HG03571 (cell line): ENCODE data around the gene GPR183.

Experiments used
- ATAC-seq: cut with Tn5 transposase; IDR thresholded peaks from one replicate; pipeline ENCODE4 v1.9.1; 2021; ENCODE audit not compliant: unreplicated experiment

Gene GPR183

DNA sequence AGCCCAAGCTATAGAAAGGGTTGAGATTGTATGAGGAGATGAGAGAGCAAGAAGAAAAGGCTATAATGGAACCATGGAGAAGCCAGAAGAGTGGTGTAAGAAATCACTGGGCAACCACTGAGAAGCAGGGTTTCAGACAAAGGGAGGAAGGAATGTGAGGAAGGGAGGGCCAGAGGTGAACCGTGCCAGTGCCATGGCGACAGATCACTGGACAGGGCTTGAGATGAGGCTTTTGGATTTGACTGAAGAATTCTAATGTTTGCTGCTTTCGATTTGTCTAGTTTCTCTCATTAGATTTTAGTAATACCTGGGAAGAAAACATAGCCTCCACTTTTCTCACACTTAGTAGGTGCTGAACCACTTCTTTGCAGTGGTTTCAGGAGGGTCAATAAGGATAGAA is 6.3 kb upstream of the GPR183 start:
- no peak for ATAC-seq

DNA sequence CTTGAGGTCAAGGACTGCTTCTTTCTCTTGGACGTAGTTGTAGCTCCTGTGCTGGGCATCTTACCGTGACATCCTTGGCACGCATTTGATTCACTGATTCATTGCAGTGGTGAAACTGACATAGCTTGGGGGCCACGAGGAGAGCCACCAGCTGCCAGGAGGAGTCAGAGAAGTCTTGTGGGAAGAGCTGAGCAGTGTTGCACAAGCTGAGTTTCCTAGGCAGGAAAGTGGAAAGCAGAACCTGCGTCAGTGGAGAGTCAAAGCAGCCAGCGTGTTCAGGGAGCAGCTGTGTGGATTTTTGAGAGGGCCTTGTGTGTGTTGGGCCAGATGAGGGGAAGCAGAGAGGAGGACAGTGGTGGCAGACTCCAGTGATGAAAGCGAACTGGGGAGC is 5.3 kb upstream of the GPR183 start:
- ATAC-seq: no peak

- ATAC-seq: no peak
Observed at GRCh38 chr13:99311748-99312492, 4.7 kb upstream of the GPR183 start.

- ATAC-seq: no peak
Observed at GRCh38 chr13:99311137-99311536, 3.9 kb upstream of the GPR183 start.

DNA sequence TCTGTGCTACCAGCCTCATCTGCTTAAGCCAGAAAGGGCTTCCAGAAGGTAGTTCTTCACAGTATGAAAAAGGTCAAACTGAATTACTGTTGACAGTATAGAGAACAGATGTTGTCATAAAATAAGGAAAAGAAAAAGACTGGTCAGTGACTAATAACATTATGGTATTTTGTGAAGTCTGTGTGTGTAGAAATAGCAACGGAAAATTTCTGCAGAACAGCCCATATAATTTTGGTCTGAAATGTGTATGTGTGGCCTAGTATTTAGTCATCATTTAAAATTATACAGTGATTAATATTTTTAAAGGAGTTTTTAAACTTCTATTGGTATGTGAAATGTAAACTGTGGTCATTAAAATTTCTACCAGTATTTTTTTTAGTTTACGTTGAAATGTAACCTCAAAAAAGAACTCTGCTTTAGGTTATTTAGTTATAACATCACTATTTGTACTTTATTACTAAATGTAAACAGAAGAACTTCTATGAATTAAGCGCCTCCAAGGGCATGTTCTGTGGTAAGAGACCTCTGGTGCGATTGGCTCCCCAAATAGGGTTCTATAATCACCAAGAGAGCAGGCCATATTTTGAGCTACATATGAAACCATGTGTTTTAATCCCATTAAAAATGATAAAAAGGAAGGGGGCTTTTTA is 3.3 kb upstream of the GPR183 start:
- ATAC-seq: no peak

- no peak for ATAC-seq
Observed at GRCh38 chr13:99308471-99309087, 1.4 kb upstream of the GPR183 start.

GRCh38 chr13:99307648-99308339 is 595 bp upstream of the GPR183 start:
- peak; percentile 40 for ATAC-seq

- ATAC-seq: no peak
Observed at GRCh38 chr13:99305566-99305965, 1.6 kb downstream of the GPR183 start.

GRCh38 chr13:99305158-99305557 is 2.0 kb downstream of the GPR183 start:
- no peak for ATAC-seq

- no peak for ATAC-seq
Observed at GRCh38 chr13:99304541-99304940, 2.7 kb downstream of the GPR183 start.

GRCh38 chr13:99303863-99304521 is 3.2 kb downstream of the GPR183 start:
- ATAC-seq: no peak

- ATAC-seq: no peak
Observed at GRCh38 chr13:99302637-99303505, 4.3 kb downstream of the GPR183 start.

- no peak for ATAC-seq
Observed at GRCh38 chr13:99301913-99302636, 5.1 kb downstream of the GPR183 start.

GRCh38 chr13:99301056-99301838 is 6.0 kb downstream of the GPR183 start:
- no peak for ATAC-seq

- no peak for ATAC-seq
Observed at GRCh38 chr13:99299920-99300341, 7.3 kb downstream of the GPR183 start.

DNA sequence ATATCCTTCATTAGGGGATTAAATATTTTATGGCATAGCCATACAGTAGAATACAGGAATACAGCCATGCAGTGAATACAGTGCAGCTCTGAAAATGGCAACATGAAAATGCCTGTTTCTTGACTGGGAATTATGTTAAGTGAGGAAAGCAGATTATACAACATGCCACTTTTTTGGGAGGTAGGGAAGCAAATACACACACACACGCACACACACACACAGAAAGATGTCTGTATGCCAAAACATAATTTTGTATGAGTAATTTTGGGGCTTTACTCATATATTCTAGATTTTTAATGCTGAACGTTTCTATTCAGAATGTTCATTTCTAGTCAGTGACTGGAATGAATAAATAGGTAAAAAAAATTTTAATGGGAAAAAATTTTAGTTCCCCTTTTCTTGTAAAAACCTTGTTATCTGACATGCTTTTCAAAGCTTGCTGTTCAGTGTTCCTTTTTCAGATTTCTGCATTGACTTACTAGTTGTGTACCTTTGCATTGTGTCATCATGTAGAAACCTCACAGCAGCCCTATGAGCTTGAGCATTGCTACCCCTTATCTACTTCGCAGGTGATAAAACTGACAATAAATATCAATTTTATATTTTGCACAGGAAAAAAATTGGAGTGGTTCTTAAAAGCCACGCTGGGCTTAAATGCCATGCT is 7.8 kb downstream of the GPR183 start:
- ATAC-seq: no peak

DNA sequence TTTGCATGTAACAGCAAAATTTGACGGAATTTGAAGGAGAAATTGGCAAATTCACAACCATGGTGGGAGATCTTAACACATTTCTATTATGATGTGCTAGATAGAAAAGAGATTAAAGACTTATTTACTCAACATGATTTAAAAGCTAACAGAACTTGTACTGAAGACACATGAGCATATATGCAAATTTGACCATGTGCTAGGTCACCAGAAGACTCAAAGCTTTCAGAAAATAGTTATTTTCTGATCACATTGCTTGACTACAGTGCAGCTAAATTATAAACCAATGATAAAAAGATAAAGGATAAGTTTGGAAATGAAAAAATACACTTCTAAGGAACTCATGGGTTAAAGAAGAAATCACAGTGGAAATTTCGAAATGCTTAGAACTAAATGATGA is 9.1 kb downstream of the GPR183 start:
- no peak for ATAC-seq

DNA sequence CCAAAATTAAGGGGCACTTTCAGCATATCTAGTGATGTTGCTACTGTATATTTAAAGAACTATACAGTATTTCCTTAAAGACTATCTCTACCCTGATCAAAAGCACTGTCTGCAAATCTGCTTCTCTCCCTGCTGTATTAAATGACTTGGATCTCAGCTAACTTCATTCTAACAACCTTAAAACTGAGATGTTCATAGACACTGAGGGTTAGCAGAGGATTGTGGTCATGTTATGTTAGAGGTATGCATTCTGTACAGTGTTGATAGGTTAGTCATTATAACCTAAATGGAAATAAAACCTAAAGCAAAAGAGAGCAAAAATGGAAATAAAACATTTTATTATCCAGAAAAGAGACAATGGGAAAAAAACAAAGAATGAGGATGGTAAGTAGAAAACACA is 9.9 kb downstream of the GPR183 start:
- no peak for ATAC-seq
